ENCODE results near the gene FEM1A.
"Not testable (repeated sequence)": the region's sequence is repeated elsewhere in the genome, so short reads cannot be mapped to it uniquely, and the experiment has no call there.

FEM1A gene

DNA sequence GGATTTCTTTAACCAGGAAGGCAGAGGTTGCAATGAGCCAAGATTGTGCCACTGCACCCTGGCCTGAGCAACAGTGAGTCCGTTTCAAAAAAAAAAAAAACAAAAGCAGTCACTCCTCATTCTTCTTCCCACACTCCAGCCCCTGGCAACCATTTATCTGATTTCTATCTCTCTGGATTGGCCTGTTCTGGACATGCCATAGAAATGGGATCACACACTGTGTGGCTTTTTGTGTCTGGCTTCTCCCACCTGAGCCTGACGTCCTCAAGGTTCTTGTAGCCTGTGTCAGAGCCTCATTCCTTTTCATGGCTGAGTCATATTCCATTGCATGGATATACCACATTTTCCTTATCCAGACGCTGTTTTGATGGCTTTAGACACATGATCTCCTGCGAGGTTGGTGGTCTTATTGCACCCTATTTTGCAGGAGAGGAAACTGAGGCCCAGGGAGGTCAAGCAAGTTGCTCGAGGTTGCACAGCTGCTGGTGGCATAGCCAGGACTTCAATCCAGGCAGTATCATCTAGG is 15.8 kb upstream of the FEM1A start:
- DNase-seq (ENCODE audit: low spot score): no peak

DNA sequence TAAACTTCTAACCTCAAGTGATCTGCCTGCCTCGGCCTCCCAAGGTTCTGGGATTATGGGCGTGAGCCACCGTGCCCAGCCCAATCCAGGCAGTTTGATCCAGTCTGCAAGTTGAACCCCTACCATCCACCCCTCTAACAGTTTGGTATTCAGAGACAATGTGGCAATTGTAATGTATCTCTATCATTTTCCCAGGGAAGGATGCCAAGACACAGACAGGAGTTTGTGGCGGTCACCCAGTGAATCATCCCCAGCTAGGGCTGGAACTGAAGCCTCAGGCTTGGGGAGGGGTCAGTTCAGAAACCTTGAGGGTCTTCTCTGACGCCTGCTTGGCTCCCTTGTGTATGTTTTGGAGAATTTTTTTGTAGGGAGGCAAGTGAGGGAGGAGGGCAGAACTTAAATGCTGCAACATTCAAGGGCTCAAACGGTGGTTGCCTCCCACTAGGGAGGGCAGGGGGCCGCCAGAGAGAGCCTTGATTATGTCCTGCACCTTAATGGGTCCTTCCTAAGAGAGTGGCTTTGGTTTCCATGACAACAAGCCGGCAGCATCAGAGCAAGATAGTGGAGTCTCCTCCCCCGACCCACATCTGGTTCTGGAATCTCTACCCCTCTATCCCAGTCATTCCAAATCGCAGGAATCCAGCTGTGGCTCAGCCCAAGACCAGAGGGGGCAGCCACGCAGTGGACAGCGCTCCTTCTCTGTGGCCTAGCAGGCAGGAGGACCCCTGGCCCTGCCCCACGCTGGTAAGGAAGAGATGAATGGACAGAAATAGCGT is 14.9 kb upstream of the FEM1A start:
- no peak for DNase-seq (ENCODE audit: low spot score)

DNA sequence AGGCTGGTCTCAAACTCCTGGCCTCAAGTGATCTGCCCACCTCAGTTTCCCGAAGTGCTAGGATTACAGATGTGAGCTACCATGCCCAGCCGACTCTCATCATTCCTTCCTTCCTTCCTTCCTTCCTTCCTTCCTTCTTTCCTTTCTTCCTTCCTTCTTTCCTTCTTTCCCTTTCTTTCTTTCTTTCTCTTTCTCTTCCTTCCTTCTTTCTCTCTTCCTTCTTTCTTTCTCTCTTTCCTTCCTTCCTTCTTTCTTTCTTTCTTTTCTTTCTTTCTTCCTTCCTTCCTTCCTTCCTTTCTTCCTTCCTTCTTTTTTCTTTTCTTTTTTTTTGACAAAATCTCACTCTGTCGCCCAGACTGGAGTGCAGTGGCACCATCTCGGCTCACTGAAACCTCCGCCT is 13.4 kb upstream of the FEM1A start:
- not testable (repeated sequence) for DNase-seq (ENCODE audit: low spot score)

DNA sequence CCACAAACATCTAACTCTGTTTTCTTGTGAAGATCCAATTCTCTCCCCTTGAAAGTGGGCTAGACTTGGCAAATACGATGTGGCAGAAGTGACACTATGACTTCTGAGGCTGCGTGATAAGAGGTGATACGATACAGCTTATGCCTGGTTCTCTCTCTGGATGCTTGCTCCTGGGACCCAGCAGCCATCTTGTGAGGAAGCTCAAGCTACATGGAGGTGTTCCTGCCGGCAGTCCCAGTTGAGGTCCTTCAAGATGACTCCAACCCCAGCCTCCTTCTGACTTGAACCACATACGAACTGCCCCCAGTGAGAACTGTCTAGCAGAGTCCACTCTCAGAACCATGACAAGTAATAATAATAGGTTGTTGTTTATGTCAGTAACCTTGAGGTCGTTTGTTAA is 10.7 kb upstream of the FEM1A start:
- DNase-seq (ENCODE audit: low spot score): no peak

DNA sequence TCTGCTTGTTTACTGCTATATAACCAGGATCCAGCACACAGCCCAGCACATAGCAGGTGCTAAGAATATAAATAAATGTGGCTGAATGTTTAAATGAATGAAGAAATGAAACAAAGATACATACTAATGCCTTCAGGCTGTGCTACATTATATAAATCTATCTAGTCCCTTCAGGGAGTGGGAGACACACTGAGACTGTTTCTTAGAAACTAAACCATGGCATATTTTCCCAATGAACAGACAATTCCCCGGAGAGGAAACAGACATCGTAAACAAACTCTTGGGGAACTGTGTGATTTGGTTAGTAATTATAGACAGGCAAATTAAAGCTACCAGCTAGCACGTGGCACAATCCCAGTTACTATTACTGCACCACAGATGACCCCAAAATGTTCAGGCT is 9.7 kb upstream of the FEM1A start:
- DNase-seq (ENCODE audit: low spot score): no peak

DNA sequence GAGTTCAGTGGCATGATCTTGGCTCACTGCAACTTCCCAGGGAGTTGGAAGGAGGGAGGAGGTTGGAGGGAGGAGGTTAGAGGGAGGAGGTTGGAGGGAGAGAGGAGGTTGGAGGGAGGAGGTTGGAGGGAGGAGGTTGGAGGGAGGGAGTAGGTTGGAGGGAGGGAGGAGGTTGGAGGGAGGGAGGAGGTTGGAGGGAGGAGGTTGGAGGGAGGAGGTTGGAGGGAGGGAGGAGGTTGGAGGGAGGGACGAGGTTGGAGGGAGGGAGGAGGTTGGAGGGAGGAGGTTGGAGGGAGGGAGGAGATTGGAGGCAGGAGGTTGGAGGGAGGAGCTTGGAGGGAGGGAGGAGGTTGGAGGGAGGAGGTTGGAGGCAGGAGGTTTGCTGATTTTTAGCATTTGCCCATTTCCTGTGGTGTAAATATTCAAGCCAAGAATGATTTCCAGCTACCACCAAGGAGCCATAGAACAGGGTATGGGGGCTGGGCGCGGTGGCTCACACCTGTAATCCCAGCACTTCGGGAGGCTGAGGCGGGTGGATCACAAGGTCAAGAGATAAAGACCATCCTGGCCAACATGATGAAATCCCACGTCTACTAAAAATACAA is 5.0 kb upstream of the FEM1A start:
- DNase-seq (ENCODE audit: low spot score): not testable (repeated sequence)

DNA sequence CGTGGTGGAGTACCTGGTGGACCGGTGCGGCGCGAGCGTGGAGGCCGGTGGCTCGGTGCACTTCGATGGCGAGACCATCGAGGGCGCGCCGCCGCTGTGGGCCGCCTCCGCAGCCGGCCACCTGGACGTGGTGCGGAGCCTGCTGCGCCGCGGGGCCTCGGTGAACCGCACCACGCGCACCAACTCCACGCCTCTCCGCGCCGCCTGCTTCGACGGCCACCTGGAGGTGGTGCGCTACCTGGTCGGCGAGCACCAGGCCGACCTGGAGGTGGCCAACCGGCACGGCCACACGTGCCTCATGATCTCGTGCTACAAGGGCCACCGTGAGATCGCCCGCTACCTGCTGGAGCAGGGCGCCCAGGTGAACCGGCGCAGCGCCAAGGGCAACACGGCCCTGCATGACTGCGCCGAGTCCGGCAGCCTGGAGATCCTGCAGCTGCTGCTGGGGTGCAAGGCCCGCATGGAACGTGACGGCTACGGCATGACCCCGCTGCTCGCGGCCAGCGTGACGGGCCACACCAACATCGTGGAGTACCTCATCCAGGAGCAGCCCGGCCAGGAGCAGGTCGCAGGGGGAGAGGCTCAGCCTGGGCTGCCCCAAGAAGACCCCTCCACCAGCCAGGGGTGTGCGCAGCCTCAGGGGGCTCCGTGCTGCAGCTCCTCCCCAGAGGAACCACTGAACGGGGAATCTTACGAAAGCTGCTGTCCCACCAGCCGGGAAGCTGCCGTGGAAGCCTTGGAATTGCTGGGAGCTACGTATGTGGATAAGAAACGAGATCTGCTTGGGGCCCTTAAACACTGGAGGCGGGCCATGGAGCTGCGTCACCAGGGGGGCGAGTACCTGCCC is 708 bp downstream of the FEM1A start:
- DNase-seq (ENCODE audit: low spot score): not testable (repeated sequence)

DNA sequence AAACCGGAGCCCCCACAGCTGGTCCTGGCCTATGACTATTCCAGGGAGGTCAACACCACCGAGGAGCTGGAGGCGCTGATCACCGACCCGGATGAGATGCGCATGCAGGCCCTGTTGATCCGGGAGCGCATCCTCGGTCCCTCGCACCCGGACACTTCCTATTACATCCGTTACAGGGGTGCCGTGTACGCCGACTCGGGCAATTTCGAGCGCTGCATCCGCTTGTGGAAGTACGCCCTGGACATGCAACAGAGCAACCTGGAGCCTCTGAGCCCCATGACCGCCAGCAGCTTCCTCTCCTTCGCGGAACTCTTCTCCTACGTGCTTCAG is 1.3 kb downstream of the FEM1A start:
- not testable (repeated sequence) for DNase-seq (ENCODE audit: low spot score)

DNA sequence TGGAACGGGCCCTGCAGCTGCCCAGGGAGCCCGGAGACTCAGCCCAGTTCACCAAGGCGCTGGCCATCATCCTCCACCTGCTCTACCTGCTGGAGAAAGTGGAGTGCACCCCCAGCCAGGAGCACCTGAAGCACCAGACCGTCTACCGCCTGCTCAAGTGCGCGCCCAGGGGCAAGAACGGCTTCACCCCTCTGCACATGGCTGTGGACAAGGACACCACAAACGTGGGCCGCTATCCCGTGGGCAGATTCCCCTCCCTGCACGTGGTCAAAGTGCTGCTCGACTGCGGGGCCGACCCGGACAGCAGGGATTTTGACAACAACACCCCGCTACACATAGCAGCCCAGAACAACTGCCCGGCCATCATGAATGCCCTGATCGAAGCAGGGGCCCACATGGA is 1.7 kb downstream of the FEM1A start:
- DNase-seq (ENCODE audit: low spot score): not testable (repeated sequence)

DNA sequence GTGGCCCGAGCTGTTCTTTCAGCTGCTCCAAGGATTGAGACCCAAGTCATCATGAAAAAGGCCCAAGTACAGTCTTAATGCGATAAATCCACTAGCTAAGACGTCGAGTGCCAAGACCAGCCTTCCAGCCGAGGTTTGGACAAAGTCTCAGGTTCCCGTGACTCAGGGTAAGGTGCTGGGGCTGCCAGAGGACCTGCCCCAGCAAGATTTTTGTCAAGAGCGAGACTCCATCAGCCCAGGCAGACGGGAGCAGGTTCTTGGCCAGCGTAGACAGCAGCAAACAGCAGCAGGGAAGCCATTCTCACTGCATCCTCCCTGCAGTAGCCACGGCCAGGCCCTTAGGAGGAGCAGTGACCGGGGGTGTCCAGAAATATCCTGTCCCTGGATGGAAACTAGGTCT is 3.4 kb downstream of the FEM1A start:
- no peak for DNase-seq (ENCODE audit: low spot score)

DNA sequence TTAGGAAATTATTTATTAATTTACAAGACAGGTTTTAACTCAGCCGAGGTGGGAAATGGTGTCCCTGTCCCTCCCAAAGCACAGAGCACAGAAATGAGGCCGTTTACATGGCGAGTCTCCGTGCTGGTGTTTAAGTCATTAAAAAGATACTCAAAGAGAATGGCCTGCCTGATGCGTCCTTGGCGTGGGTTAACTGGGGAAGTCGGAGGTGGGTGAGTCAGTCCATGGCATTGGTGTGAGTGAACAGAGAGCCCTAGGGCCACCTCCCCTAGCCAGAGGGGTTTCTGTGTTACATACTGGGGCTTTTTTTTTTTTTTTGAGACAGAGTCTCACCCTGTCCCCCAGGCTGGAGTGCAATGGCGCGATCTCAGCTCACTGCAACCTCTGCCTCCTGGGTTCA is 3.9 kb downstream of the FEM1A start:
- no peak for DNase-seq (ENCODE audit: low spot score)

DNA sequence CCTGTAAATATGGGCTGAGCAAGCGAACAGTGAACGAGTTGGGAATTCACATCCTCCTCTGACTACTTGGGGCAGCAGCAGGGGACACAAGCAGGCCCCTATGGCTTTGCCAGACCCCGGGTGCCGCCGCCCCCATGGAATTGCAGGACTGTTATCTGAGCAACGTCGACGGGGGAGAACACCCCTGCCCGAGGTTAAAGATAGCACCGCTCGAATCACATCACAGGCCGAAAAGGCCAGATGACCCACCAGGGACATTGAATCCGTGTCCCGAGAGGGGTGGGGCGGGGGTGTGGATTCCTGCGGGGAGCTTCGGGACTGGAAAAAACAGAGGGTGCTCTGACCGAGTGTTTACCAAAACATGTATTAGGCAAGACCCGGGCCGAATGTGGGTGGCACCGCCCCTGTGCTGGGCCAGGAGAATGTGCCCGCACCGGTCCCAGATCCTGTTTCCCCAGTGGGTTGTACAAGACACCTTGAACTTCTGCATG is 9.1 kb downstream of the FEM1A start:
- no peak for DNase-seq (ENCODE audit: low spot score)

DNA sequence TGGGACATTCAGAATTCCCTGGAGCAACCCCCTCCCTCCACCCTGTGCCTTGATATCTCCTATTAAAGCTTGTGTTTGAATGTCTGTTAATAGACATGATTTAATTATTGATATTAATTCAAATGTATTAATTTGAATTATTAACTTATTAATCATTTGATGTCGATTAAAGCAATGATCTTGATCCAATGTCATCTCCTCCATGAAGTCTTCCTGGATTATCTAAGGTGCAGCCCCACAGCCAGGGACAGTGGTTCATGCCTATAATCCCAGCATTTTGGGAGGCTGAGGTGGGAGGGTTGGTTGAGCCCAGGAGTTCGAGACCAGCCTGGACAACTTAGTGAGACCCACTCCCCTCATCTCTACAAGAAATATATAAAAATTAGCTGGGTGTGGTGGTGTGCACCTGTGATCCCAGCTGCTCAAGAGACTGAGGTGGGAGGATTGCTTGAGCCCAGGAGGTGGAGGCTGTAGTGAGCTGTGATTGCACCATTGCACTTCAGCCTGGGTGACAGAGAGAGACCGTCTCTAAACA is 9.6 kb downstream of the FEM1A start:
- no peak for DNase-seq (ENCODE audit: low spot score)

DNA sequence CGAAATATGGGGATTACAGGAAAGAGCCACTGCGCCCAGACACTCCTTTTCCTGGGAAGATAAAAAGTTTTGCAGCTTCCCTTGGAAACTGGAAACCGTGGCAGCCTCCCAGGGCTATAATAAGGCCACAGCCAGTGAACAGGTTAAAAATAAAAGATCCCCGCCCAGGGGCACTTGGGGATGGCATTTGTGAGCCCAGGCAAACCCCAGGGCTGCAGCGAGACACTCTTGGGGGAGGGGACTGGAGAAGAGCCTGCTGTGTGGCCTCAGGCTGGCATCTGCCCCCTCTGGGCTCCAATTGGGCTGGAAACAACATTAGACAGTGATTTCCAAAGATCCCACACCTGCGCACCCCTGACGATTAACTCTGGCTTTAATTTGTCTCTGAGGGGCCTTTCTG is 11.2 kb downstream of the FEM1A start:
- DNase-seq (ENCODE audit: low spot score): no peak

DNA sequence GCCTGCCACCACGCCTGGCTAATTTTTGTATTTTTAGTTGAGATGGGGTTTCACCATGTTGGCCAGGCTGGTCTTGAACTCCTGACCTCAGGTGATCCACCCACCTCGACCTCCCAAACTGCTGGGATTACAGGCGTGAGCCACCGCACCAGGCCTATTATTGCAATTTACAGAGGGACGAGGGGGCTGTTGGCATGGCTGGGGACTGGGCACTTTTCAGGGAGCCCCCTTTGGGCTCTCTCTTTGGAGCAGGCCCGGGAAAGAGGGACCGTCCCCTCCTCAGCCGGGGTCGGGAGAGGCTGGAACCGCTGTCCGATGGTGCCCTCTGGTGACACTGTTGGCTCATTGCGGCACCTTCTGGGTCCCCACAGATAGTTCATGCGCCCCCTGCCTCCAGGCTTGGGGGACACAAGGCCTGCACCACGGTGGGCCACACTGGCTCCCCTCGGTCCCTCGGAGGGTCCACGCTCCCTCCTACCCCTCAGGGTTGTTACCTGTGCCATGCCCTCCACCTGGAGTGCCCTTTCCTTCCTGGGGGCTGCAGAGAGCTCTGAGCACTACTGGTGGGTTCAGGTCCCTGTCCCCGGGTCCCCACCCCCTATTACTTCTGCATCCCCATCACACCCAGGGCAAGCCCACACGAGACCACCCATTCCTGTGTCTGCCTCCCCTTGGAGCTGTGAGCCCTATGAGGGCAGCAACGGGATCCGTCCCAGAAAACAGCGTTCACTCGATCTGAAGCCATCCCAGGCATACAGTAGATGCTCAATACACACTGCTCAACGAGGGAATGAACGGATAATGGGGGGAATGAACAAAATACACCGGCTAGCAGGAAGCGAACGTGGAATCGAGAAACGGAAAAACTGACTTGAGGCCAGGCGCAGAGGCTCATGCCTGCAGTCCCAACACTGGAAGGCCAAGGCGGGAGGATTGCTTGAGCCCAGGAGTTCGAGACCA is 12.5 kb downstream of the FEM1A start:
- peak; percentile 59 for DNase-seq (ENCODE audit: low spot score)

DNA sequence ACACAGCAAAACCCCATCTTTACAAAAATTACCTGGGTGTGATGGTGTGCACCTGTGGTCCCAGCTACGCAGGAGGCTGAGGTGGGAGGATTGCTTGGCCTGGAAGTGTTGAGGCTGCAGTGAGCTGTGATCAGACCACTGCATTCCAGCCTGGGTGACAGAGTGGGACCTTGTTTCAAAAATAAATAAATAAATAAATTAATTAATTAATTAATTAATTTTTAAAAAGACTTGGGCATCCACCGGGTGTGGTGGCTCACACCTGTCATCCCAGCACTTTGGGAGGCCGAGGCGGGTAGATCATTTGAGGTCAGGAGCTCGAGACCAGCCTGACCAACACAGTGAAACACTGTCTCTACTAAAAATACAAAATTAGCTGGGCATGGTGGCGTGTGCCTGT is 13.6 kb downstream of the FEM1A start:
- not testable (repeated sequence) for DNase-seq (ENCODE audit: low spot score)

DNA sequence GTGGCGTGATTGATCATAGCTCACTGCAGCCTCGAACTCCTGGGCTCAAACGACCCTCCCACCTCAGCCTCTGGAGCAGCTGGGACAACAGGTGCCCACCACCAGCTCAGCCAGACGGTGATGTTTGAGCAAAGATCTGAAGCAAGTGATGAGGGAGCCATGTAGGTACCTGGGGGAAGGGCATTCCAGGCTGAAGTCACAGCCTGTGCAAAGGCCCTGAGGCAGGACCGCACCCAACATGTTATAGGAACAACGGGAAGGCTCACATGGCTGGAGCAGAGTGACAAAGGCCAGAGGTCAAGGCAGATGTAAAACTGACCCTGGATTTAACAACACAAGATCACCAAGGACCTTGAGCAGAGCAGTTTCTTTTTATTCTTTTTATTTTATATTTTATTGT is 14.8 kb downstream of the FEM1A start:
- DNase-seq (ENCODE audit: low spot score): no peak

DNA sequence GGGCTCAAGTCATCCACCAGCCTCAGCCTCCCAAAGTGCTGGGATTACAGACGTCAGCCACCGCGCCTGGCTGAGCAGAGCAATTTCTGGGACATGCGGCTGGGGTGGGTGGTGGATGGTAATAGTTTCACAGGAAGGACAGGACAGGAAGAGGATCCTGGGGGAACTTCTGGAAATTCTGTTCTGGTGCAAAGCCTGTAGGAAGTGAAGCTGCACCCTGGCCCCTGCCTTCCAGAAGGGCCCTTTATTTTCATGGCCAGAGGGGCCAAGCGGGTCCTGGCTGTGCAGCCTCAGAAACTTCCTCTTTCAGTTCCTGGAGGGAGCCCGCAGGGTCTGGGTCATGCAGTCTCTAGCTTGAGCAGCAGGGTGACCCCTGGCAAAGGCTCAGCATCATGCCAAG is 15.7 kb downstream of the FEM1A start:
- no peak for DNase-seq (ENCODE audit: low spot score)

DNA sequence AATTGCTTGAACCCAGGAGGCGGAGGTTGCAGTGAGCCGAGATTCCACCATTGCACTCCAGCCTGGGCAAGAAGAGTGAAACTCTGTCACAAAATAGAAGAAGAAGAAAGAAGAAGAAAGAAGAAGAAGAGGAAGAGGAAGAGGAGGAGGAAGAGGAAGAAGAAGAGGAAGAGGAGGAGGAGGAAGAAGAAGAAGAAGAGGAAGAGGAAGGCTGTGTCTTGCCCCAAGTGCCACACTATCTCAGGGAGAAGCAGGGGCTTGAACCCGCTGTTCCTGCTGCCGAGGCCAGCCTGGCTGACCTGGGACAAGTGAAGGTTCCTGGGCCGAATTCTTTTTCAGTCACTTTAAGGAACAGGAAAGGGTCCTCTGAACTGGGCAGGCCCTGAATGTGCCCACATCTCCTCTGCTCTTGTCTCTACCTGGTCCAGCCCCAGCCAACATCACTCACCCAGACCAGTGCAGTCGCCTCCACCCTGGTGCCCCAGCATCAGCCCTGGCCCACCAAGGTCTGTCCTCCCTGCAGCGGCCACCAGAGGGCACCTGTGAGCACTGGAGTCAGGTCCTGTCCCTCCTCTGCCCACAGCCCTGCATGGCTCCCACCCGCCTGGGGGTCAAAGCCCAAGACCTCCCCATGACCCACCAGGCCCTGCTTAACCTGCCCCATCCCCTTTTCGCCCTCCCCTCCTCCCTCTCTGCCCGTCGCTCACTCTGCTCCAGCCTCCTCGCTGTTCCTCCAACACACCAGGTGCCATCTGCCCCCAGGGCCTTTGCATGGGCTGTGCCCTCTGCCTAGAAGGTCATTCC is 20.0 kb downstream of the FEM1A start:
- DNase-seq (ENCODE audit: low spot score): peak; percentile 77
